ENCODE data around the gene ZNF514.

- TF ChIP-seq, protein P1, sequence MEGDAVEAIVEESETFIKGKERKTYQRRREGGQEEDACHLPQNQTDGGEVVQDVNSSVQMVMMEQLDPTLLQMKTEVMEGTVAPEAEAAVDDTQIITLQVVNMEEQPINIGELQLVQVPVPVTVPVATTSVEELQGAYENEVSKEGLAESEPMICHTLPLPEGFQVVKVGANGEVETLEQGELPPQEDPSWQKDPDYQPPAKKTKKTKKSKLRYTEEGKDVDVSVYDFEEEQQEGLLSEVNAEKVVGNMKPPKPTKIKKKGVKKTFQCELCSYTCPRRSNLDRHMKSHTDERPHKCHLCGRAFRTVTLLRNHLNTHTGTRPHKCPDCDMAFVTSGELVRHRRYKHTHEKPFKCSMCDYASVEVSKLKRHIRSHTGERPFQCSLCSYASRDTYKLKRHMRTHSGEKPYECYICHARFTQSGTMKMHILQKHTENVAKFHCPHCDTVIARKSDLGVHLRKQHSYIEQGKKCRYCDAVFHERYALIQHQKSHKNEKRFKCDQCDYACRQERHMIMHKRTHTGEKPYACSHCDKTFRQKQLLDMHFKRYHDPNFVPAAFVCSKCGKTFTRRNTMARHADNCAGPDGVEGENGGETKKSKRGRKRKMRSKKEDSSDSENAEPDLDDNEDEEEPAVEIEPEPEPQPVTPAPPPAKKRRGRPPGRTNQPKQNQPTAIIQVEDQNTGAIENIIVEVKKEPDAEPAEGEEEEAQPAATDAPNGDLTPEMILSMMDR (IDR thresholded peaks at IDR 0.05; ENCODE audit: low read depth, low read length, missing input control), result no peak
- TF ChIP-seq GABPA (IDR thresholded peaks at IDR 0.05 in 1 of 2, conservative IDR thresholded peaks at IDR 0.05 in 1 of 2), result no peak
- no peak for TF ChIP-seq JUND (IDR thresholded peaks at IDR 0.05)
- no peak for TF ChIP-seq MAX (IDR thresholded peaks at IDR 0.05)
- no peak for TF ChIP-seq RAD21 (IDR thresholded peaks at IDR 0.05)
- TF ChIP-seq SP1 (IDR thresholded peaks at IDR 0.05), result no peak
Observed at GRCh38 chr2:95113464-95113863, 46.2 kb downstream of the ZNF514 start.
